ENCODE results near the gene WDR1.

The WDR1 gene

DNA sequence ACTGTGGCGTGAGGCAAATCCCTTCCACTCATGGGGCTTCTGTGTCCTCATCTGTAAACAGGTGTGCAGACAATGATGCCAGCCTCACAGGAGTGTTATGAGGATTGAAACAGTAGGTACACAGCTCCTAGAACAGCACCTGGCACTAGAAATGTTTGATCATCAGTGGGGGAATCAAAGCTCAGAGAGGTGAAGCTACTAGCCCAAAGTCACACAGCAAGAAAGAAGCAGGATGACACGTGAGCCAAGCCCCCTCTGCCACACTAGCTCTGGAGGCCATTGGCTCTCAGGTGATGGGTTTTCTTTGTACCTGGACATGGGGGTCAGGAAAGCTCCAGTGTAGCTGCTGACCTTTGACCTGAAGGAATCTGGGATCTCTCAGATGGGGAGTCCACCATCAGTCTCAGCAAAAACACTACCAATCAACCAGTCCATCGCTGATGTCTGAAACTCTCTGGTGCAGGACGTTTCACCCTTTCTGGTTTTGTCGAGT is 81.9 kb downstream of the WDR1 start:
- no peak for DNase-seq

DNA sequence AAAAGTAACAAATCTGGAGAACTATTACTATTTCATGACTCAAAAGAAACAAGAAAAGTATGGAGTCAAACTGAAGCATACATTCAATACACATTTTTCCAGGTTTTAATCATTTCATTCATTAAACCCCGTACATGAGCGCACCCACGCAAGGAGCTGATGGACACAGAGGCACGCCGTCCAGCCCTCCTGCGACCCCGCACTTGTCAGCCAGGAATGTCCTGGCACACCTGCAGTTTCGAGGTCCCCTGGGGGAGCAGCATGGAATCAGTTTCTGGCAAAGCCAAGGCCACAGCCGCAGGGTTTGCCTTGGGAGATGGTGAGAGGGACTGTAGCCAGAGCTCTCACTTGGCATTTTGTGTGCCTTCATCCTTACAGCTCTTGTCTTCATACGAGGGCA is 82.5 kb downstream of the WDR1 start:
- no peak for DNase-seq

DNA sequence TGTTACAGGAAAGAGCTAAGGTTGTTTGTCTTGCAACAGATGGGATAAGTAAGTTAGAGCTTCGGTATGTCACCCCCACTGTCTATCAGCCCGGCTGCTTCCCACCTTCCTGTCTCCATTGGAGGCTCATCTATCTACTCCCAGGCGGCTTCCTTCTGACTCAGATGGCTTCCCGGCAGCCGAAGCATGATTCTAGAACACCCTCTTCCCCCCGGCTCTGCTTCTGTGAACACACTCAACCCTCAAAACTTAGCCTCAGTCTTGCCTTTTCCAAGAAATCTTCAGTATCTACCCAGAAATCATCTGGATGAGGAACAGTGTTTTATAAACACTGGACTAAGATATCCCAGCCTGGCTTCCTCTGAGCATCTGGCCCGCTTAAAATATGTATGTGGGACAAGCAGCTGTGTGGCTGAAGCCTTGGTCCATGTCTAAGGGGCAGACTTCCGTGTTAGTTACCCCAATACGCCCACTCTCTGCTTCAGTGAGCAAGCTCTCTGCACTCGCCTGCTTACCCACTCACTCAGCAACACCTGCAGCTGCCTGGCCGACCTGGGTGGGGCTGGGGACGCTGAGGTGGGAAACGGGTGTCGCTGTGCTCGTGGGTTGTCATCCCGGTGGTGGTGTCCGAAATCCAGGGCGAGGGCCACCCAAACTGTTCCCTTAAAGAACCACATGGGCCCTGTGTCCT is 83.3 kb downstream of the WDR1 start:
- DNase-seq = no peak

DNA sequence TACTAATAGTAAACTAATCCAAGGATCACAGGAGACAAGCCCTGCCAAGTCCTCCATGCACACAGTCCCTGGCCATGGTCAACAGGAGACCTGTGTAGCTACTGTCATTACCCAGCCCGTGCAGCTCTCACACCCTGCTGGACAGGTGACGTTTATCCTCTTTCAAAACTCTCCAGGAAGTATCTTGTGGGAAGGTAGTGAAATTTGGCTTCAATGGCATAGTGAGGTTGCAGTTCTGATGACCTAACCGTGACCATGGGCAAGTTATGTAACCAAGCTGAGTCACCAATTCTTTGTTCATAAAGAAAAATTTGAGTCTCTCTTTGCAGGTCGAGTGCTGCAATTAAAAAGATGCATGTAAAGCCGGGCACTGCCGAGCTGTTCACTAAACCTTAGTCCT is 84.0 kb downstream of the WDR1 start:
- DNase-seq = no peak

DNA sequence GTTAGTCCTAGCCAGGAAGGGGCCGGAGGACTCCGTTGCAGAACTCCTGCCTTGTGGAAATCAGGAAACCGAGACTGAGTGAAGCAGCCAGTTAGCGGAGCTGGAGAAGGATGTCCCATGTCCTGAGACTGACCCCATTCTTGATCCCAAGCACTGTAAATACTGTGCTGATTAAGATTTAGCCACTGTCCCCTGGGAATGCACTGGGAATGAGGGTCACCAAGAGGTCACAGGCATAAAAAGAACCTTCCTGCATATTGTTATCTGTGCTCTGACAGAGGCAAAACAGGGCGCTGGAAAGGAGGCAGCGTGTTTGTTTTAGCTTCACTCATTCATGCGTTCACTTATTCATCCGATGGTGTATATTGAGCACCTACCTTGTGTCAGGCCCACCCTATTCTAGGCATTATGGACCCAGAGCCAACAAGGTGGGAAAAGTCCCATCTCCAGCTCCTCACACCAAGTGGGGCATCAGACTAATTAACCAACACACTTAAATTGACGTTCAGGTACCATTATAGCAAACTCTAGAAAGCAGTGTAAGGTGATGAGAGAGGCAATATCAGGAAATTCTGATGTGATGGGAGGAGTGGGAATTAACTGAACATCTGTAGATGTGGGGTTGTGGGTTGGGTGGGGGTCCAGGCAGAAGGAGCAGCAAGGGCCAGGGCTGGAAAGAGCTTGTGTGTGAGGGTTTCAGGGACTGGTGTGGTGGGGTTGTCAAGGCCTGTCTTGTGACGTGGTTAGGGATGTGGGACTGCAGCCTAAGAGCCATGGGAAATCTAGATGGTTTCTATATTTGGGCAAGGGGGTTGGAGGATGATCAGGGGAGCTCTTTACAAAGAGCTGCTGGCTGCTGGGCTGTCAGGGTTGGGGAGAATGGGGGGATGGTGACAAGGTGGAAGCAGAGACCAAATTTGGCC is 84.7 kb downstream of the WDR1 start:
- DNase-seq = no peak

DNA sequence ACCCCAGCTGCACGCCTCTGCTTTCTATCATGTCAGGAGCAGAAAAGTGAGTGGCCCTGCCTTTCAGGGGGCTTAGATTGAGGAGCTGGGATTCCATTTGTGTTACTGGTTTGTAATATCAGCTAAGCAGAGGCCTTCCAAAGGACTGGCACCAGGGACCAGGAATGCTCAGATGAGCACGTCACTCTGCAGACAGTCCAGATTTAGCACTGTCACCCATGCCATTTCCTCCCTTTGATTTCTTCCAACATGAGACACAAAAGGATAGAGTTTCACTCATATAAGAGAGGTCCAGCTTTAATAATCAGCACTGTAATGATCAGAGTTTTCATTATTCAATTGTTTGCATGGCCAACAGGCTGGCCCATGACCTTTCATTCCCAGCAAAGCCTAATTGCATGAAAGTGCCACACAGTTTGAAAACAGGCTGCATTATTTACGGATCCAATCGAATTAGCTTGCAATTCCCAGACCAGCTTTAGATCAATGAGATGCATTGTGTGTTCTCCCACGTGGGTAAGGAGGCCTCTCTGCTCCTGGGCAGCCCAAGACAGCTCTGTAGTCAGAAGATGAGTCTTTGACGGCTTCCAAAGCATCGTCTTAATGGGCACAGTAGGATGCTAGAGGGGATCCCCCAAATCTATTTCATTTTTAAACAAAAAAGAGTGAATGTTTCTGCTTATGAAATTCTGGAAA is 85.5 kb downstream of the WDR1 start:
- DNase-seq = no peak

DNA sequence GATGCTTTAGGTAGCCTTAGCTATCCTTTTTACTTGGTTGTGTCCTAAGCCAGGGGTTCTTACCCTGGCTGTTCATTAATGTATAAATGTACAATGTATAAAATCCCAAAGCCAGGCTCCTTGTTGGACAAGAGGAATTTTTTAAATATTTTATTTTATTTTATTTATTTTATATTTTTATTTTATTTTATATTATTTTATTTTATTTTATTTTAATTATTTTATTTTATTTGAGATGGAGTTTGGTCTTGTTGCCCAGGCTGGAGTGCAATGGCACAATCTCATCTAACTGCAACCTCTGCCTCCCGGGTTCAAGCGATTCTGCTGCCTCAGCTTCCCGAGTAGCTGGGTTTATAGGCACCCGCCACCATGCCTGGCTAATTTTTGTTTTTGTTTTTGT is 87.2 kb downstream of the WDR1 start:
- DNase-seq = no peak

DNA sequence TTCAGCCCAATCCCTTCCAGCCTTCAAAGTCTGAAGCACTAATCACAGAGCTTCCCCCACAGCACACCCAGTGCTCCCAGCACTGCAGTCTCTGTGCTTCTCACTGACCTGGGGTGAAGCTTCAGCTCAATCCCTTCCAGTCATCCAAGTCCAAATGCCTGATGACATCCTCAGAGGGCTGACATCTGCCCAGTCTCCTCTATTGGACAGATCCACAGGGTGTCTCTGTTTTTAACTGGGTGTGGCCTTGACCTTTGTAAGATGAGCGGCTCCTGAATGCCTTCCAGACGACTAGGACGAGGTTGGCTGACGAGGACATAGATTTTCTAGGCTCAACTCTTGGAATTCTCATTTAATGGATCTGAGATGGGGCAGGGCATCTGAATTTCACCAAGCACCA is 87.7 kb downstream of the WDR1 start:
- no peak for DNase-seq

DNA sequence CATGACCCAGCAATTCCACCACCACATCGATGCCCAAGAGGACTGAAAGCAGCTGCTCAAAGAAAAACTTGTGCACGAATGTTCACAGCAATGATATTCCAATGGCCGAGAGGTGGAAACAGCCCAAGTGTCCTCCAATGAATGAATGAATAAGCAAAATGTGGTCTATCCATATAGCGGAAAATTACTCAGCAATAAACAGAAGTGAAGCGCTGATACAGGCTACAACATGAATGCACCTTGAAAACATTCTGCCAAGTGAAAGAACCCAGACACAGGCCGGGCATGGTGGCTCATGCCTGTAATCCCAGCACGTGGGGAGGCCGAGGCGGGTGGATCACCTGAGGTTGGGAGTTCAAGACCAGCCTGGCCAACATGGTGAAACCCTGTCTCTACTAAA is 90.1 kb downstream of the WDR1 start:
- no peak for DNase-seq

DNA sequence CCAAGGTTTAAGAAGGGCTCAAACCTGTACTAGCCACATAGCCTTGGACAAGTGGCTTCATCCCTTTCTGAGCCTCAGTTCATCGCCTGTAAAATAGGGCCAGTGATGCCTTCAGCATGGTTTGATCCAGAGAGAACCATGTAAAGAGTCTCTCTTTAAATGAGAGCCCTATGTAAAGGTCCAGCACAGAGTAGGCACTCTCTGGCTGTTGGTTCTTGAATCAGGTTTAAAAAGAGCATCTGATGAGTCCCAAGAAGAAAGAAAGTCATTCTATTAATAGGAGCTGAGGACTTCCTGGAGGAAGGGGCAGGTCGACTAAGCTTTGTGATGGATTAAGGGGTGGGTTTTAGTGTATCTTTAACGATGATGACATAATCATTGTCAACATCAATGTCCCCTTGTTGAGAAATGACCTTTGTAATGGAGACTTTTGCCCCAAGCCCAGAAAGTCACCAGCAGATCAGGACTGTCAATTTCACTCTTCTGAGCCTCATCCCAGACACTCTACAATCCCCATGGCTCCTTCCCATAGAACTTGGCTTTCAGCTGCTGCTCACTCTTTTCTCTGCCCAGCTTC is 91.3 kb downstream of the WDR1 start:
- no peak for DNase-seq
